OCI-LY1 (cell line): ENCODE results near the gene RANBP1.

Experiments used
- H2AFZ ChIP-seq: fragments of 200-600 bp; sonication (generic), shearing (Covaris generic); 2 replicates; pipeline ENCODE4 v1.6.0; 2014; ENCODE audit warnings: antibody characterized with exemption, mild to moderate bottlenecking, low read length
- H3F3A ChIP-seq: fragments of 200-600 bp; sonication (generic), shearing (Covaris generic); 2 replicates; pipeline ENCODE4 v1.6.0; 2014; ENCODE audit warnings: mild to moderate bottlenecking, antibody characterized with exemption, low read length, moderate library complexity; ENCODE audit not compliant: insufficient read depth
- H3K27ac ChIP-seq: fragments of 200-600 bp; sonication (generic); 2 replicates; pipeline ENCODE4 v1.5.1; 2014; ENCODE audit warnings: low read length, mixed run types, mild to moderate bottlenecking, low read depth; ENCODE audit not compliant: poor library complexity, severe bottlenecking
- H3K27me3 ChIP-seq: fragments of 200-600 bp; sonication (generic); 2 replicates; pipeline ENCODE4 v1.6.0; 2014; ENCODE audit warnings: antibody characterized with exemption, mild to moderate bottlenecking, low read length, moderate library complexity; ENCODE audit not compliant: insufficient read depth
- H3K36me3 ChIP-seq: fragments of 200-600 bp; sonication (generic); 2 replicates; pipeline ENCODE4 v1.6.1; 2014; ENCODE audit warnings: mild to moderate bottlenecking, antibody characterized with exemption, low read length, moderate library complexity, mixed read lengths; ENCODE audit not compliant: insufficient read depth
- H3K4me1 ChIP-seq: fragments of 200-600 bp; sonication (generic); 2 replicates; pipeline ENCODE4 v1.5.1; 2014; ENCODE audit warnings: mild to moderate bottlenecking, low read length, moderate library complexity; ENCODE audit not compliant: insufficient read depth, severe bottlenecking
- H3K4me2 ChIP-seq: fragments of 200-600 bp; sonication (generic), shearing (Covaris generic); 2 replicates; pipeline ENCODE4 v1.6.1; 2014; ENCODE audit warnings: low read length
- H3K4me3 ChIP-seq: fragments of 200-600 bp; sonication (generic); 2 replicates; pipeline ENCODE4 v1.5.1; 2014; ENCODE audit warnings: low read length, low read depth, mild to moderate bottlenecking, mixed read lengths; ENCODE audit not compliant: poor library complexity, severe bottlenecking
- H3K79me2 ChIP-seq: fragments of 200-600 bp; shearing (Covaris generic); 2 replicates; pipeline ENCODE4 v1.6.1; 2016; ENCODE audit warnings: mixed run types, low read length, mixed read lengths; ENCODE audit not compliant: insufficient read depth
- H3K9ac ChIP-seq: fragments of 200-600 bp; sonication (generic), shearing (Covaris generic); 2 replicates; pipeline ENCODE4 v1.6.1; 2014; ENCODE audit warnings: mild to moderate bottlenecking, low read length, mixed read lengths
- H3K9me2 ChIP-seq: fragments of 200-600 bp; sonication (generic), shearing (Covaris generic); 2 replicates; pipeline ENCODE4 v1.6.1; 2014; ENCODE audit warnings: low read depth, mild to moderate bottlenecking, low read length, mixed read lengths
- H3K9me3 ChIP-seq: fragments of 200-600 bp; shearing (Covaris generic); 2 replicates; pipeline ENCODE4 v1.6.1; 2014; ENCODE audit warnings: low read length, mixed read lengths
- H4K20me1 ChIP-seq: fragments of 200-600 bp; sonication (generic), shearing (Covaris generic); 2 replicates; pipeline ENCODE4 v1.6.0; 2016; ENCODE audit warnings: mild to moderate bottlenecking, low read length; ENCODE audit not compliant: insufficient read depth
- EZH2 ChIP-seq: fragments of 200-600 bp; sonication (generic), shearing (Covaris generic); IDR thresholded peaks from 2 replicates; pipeline ENCODE4 v1.8.0; 2017; ENCODE audit warnings: borderline replicate concordance, mixed run types, mild to moderate bottlenecking, antibody characterized with exemption, low read length, moderate library complexity, mixed read lengths
- TF ChIP-seq, protein P1 (sequence below): fragments of 200-600 bp; sonication (generic), shearing (Covaris generic); IDR thresholded peaks from 2 replicates; pipeline ENCODE4 v1.5.1; 2017; ENCODE audit warnings: mild to moderate bottlenecking, antibody characterized with exemption, low read length, moderate library complexity, mixed read lengths

The RANBP1 gene

DNA sequence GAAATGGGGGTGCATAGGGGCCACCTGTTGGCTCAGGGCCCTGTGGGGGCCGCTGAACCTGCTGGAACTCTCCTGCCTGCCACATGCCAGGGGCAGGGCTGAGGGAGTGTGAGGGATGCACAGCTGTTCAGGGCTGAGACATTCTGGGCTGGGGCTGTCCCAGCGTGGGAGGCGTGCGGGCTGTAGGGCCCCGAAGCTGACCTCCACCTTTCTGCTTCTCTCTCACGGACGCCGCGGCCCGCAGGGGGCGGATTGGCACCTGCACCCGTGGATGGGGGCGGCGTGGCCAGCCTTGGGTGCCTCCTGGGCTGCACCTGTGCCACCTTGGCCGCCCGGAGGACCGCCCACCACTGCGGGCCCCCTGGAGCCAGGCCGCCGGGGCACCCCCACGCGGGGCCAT, 30.9 kb downstream of the RANBP1 start:
- Histone ChIP-seq H3K9me2 (no peaks in the 10 kb centered on the region), H3K4me1 (no peaks in the 10 kb centered on the region), H3K4me2 (no peak overlapping the region), H3K27me3 (no peaks in the 10 kb centered on the region), H3K36me3 (no peaks in the 10 kb centered on the region), H3K4me3 (no peak overlapping the region), H4K20me1 (no peaks in the 10 kb centered on the region), H3K9me3 (no peaks in the 10 kb centered on the region), H2AFZ (no peak overlapping the region), H3K79me2 (no peaks in the 10 kb centered on the region), H3K27ac (no peak overlapping the region), H3F3A (no peaks in the 10 kb centered on the region), H3K9ac (no peak overlapping the region)
- TF ChIP-seq EZH2 = no peak
- TF ChIP-seq, protein P1, sequence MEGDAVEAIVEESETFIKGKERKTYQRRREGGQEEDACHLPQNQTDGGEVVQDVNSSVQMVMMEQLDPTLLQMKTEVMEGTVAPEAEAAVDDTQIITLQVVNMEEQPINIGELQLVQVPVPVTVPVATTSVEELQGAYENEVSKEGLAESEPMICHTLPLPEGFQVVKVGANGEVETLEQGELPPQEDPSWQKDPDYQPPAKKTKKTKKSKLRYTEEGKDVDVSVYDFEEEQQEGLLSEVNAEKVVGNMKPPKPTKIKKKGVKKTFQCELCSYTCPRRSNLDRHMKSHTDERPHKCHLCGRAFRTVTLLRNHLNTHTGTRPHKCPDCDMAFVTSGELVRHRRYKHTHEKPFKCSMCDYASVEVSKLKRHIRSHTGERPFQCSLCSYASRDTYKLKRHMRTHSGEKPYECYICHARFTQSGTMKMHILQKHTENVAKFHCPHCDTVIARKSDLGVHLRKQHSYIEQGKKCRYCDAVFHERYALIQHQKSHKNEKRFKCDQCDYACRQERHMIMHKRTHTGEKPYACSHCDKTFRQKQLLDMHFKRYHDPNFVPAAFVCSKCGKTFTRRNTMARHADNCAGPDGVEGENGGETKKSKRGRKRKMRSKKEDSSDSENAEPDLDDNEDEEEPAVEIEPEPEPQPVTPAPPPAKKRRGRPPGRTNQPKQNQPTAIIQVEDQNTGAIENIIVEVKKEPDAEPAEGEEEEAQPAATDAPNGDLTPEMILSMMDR = no peak

GRCh38 chr22:20147237-20147988, 31.5 kb downstream of the RANBP1 start:
- no peaks in the 10 kb centered on the region for H3K79me2 ChIP-seq
- no peak overlapping the region for H3K9ac ChIP-seq
- H3K27ac ChIP-seq = no peak overlapping the region
- H3K9me3 ChIP-seq = no peaks in the 10 kb centered on the region
- no peak overlapping the region for H3K4me3 ChIP-seq
- H3F3A ChIP-seq = no peaks in the 10 kb centered on the region
- no peaks in the 10 kb centered on the region for H3K4me1 ChIP-seq
- no peak for TF ChIP-seq EZH2
- TF ChIP-seq, protein P1 = no peak
- H3K9me2 ChIP-seq = no peaks in the 10 kb centered on the region
- H3K4me2 ChIP-seq = no peak overlapping the region
- no peaks in the 10 kb centered on the region for H4K20me1 ChIP-seq
- no peaks in the 10 kb centered on the region for H3K36me3 ChIP-seq
- no peak overlapping the region for H2AFZ ChIP-seq
- H3K27me3 ChIP-seq = no peaks in the 10 kb centered on the region

GRCh38 chr22:20148414-20148813, 32.5 kb downstream of the RANBP1 start:
- no peak overlapping the region for H3K4me3 ChIP-seq
- H3F3A ChIP-seq = no peaks in the 10 kb centered on the region
- H3K9ac ChIP-seq = no peak overlapping the region
- no peaks in the 10 kb centered on the region for H3K9me2 ChIP-seq
- H3K4me1 ChIP-seq = no peaks in the 10 kb centered on the region
- H2AFZ ChIP-seq = no peak overlapping the region
- no peak overlapping the region for H3K27ac ChIP-seq
- H4K20me1 ChIP-seq = no peaks in the 10 kb centered on the region
- no peaks in the 10 kb centered on the region for H3K27me3 ChIP-seq
- TF ChIP-seq EZH2 = no peak
- TF ChIP-seq, protein P1 = no peak
- no peak overlapping the region for H3K4me2 ChIP-seq
- H3K79me2 ChIP-seq = no peaks in the 10 kb centered on the region
- H3K9me3 ChIP-seq = no peaks in the 10 kb centered on the region
- no peaks in the 10 kb centered on the region for H3K36me3 ChIP-seq
